CD8-positive, alpha-beta memory T cell (primary cell): ENCODE results near the gene FBRSL1. TPM values are rescaled to one million over a fixed set of nuclear protein-coding genes. Genes with fewer than 3 reads are reported as not detected.

ENCODE experiments used
- CTCF ChIA-PET: fragments of 350-600 bp; sonication (Branson Sonifier 250); formaldehyde crosslinking; loops from one replicate; lab custom pipeline; 2021; ENCODE audit warnings: antibody characterized with exemption; lab: Charles Lee
- POLR2A ChIA-PET: fragments of 350-600 bp; sonication (Branson Sonifier 250); formaldehyde crosslinking; loops from one replicate; lab custom pipeline; 2021; ENCODE audit warnings: antibody characterized with exemption; lab: Charles Lee
- DNase-seq, 5 donors: peaks; one replicate each; pipeline versions ENCODE4 v3.0.0 to v3.0.0-alpha.2; 2020 to 2022; ENCODE audit warnings: mixed read lengths in 1 of 5
- H3K27ac ChIP-seq: one replicate; pipeline ENCODE4 v1.7.0; 2013; ENCODE audit warnings: low read depth, mild to moderate bottlenecking, low read length, moderate library complexity
- H3K27me3 ChIP-seq: 2 replicates; pipeline ENCODE4 v1.7.0; 2013; ENCODE audit warnings: low read length, mild to moderate bottlenecking; ENCODE audit not compliant: insufficient read depth, poor library complexity, severe bottlenecking
- H3K36me3 ChIP-seq: 2 replicates; pipeline ENCODE4 v1.7.0; 2013; ENCODE audit warnings: mild to moderate bottlenecking, low read length, moderate library complexity; ENCODE audit not compliant: insufficient read depth
- H3K4me1 ChIP-seq: 2 replicates; pipeline ENCODE4 v1.7.0; 2013; ENCODE audit warnings: mild to moderate bottlenecking, low read length, moderate library complexity; ENCODE audit not compliant: insufficient read depth
- H3K4me3 ChIP-seq: 2 replicates; pipeline ENCODE4 v1.7.0; 2013; ENCODE audit warnings: mild to moderate bottlenecking, low read length
- H3K9me3 ChIP-seq: 2 replicates; pipeline ENCODE4 v1.7.0; 2013; ENCODE audit warnings: mild to moderate bottlenecking, low read length
- H3K27ac Mint-ChIP-seq, 8 donors: one replicate each; pipeline ENCODE4 v1.8.0; 2020 to 2021; ENCODE audit warnings: mixed read lengths in 8 of 8, mild to moderate bottlenecking in 6 of 8, inconsistent platforms in 3 of 8, moderate library complexity in 3 of 8
- H3K27me3 Mint-ChIP-seq, 2 donors: one replicate each; pipeline ENCODE4 v1.8.0; 2020 to 2021; ENCODE audit warnings: mixed read lengths in 2 of 2, mild to moderate bottlenecking in 1 of 2, moderate library complexity in 1 of 2
- H3K36me3 Mint-ChIP-seq, 3 donors: one replicate each; pipeline ENCODE4 v1.8.0; 2020 to 2021; ENCODE audit warnings: mixed read lengths in 3 of 3, inconsistent platforms in 1 of 3, mild to moderate bottlenecking in 1 of 3
- H3K4me1 Mint-ChIP-seq, 3 donors: one replicate each; pipeline ENCODE4 v1.8.0; 2020 to 2021; ENCODE audit warnings: mixed read lengths in 3 of 3, inconsistent platforms in 1 of 3, mild to moderate bottlenecking in 1 of 3
- H3K4me3 Mint-ChIP-seq, 7 donors: one replicate each; pipeline ENCODE4 v1.8.0; 2020 to 2021; ENCODE audit warnings: mixed read lengths in 7 of 7, mild to moderate bottlenecking in 6 of 7, moderate library complexity in 4 of 7, inconsistent platforms in 2 of 7
- H3K9me3 Mint-ChIP-seq, 5 donors: one replicate each; pipeline ENCODE4 v1.8.0; 2020 to 2022; ENCODE audit warnings: mixed read lengths in 5 of 5, mild to moderate bottlenecking in 3 of 5, moderate library complexity in 2 of 5, inconsistent platforms in 1 of 5
- polyA plus RNA-seq: library from polyadenylated mRNA; unstranded; fragments of 300-500 nt; fragmentation: Illumina TruSeq; gene quantifications from one replicate; pipeline ENCODE4 v1.2.3, GENCODE V29; 2021
- total RNA-seq, 2 experiments: library from RNA; stranded (reverse); gene quantifications; one replicate each; pipeline ENCODE4 v1.2.3, GENCODE V29; 2021

Gene FBRSL1
- total and polyA plus RNA-seq, 3 experiments from 2014 or later: 1.4 to 62.1 (median 58.1) TPM

- H3K4me3 ChIP-seq: no peak overlapping the region
- no peaks in the 10 kb centered on the region for H3K36me3 ChIP-seq
- H3K27me3 Mint-ChIP-seq: peaks cover 0 to 2% of the 10 kb centered on the region in 2 donors
- no peak overlapping the region for H3K4me3 Mint-ChIP-seq
- ChIA-PET POLR2A (no interaction called here), CTCF (no interaction called here)
- H3K9me3 Mint-ChIP-seq: no peaks in the 10 kb centered on the region
- H3K27ac ChIP-seq: no peak overlapping the region
- no peak for DNase-seq
- H3K27me3 ChIP-seq: no peaks in the 10 kb centered on the region
- H3K9me3 ChIP-seq: no peaks in the 10 kb centered on the region
- H3K4me1 ChIP-seq: no peaks in the 10 kb centered on the region
- H3K27ac Mint-ChIP-seq: peak overlapping the region in 2 of 8 donors; percentile 50 to 84
- H3K4me1 Mint-ChIP-seq: peaks cover 3 to 8% (median 6%) of the 10 kb centered on the region in 3 donors
- H3K36me3 Mint-ChIP-seq: peaks cover 0 to 5% (median 0%) of the 10 kb centered on the region in 3 donors
Measured at GRCh38 chr12:132455565-132455964, 34.4 kb upstream of the FBRSL1 start.

DNA sequence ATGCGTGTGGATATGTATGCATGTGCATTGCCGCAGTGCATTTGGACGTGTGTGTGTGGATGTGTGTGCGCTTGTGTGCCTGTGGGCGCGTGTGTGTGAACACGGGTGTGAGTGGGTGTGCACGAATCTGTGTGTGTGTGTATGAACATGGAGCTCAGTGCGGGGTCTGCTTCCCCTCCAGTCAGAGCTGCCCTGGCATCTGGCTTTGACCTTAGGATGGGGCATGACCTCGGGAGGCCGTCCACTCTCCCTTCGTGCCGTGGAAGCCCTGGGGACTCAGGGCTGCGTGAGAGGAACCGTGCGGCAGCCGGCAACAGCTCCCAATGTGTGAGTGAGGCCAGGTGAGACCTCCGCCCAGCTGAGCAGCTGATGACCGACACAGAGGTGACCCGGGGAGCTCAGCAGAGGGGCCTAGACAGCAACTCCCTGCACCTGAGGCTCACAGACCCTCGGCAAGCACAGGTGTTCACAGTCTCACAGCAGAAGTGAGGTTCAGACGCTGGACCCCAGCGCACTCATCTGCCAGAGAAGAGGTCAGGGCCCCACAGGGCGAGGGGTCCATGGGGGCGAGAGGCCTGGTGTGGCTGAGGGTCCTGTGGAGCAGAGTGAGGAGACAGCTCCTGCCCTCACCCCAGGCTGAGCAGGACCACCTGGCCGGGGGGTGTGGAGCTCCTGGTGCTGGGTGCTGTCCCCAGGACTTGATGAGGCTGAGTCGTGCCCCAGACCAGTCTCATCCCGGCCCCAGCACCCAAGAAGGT lies 33.6 kb upstream of the FBRSL1 start:
- H3K9me3 ChIP-seq: no peaks in the 10 kb centered on the region
- ChIA-PET CTCF (interaction anchor here (0.9 kb wide), 1 partner anchor 10 kb away, joined by 3 read pairs; no protein-coding TSS in a partner anchor), POLR2A (no interaction called here)
- no peaks in the 10 kb centered on the region for H3K36me3 ChIP-seq
- H3K27ac ChIP-seq: no peak overlapping the region
- Mint-ChIP-seq H3K27ac (no peak overlapping the region), H3K4me3 (no peak overlapping the region), H3K27me3 (peaks cover 0 to 2% of the 10 kb centered on the region in 2 donors), H3K4me1 (peaks cover 3 to 8% (median 6%) of the 10 kb centered on the region in 3 donors), H3K36me3 (peaks cover 0 to 5% (median 0%) of the 10 kb centered on the region in 3 donors), H3K9me3 (no peaks in the 10 kb centered on the region)
- H3K27me3 ChIP-seq: no peaks in the 10 kb centered on the region
- no peak for DNase-seq
- no peaks in the 10 kb centered on the region for H3K4me1 ChIP-seq
- no peak overlapping the region for H3K4me3 ChIP-seq

GRCh38 chr12:132456944-132457495 lies 32.9 kb upstream of the FBRSL1 start:
- peaks cover 3 to 8% (median 6%) of the 10 kb centered on the region in 3 donors for H3K4me1 Mint-ChIP-seq
- H3K27me3 Mint-ChIP-seq: peaks cover 0 to 2% of the 10 kb centered on the region in 2 donors
- H3K27ac ChIP-seq: no peak overlapping the region
- ChIA-PET CTCF (interaction anchor here (0.9 kb wide), 1 partner anchor 10 kb away, joined by 3 read pairs; no protein-coding TSS in a partner anchor), POLR2A (no interaction called here)
- H3K9me3 ChIP-seq: no peaks in the 10 kb centered on the region
- no peak overlapping the region for H3K4me3 ChIP-seq
- no peak for DNase-seq
- H3K4me3 Mint-ChIP-seq: no peak overlapping the region
- no peaks in the 10 kb centered on the region for H3K27me3 ChIP-seq
- H3K9me3 Mint-ChIP-seq: no peaks in the 10 kb centered on the region
- no peak overlapping the region for H3K27ac Mint-ChIP-seq
- no peaks in the 10 kb centered on the region for H3K36me3 ChIP-seq
- no peaks in the 10 kb centered on the region for H3K4me1 ChIP-seq
- H3K36me3 Mint-ChIP-seq: peaks cover 0 to 5% (median 0%) of the 10 kb centered on the region in 3 donors

GRCh38 chr12:132458441-132458840 lies 31.5 kb upstream of the FBRSL1 start:
- POLR2A ChIA-PET: no interaction called here
- no peak overlapping the region for H3K4me3 ChIP-seq
- Mint-ChIP-seq H3K4me1 (peaks cover 0 to 13% (median 8%) of the 10 kb centered on the region in 3 donors), H3K27ac (no peak overlapping the region), H3K9me3 (no peaks in the 10 kb centered on the region), H3K27me3 (no peaks in the 10 kb centered on the region), H3K36me3 (peaks cover 0 to 5% (median 0%) of the 10 kb centered on the region in 3 donors), H3K4me3 (no peak overlapping the region)
- no peak overlapping the region for H3K27ac ChIP-seq
- CTCF ChIA-PET: no interaction called here
- H3K27me3 ChIP-seq: no peaks in the 10 kb centered on the region
- no peaks in the 10 kb centered on the region for H3K4me1 ChIP-seq
- H3K9me3 ChIP-seq: no peaks in the 10 kb centered on the region
- H3K36me3 ChIP-seq: no peaks in the 10 kb centered on the region
- DNase-seq: no peak

- DNase-seq: no peak
- ChIA-PET POLR2A (no interaction called here), CTCF (no interaction called here)
- Histone ChIP-seq H3K4me1 (no peaks in the 10 kb centered on the region), H3K4me3 (no peak overlapping the region), H3K36me3 (no peaks in the 10 kb centered on the region), H3K27ac (no peak overlapping the region), H3K27me3 (no peaks in the 10 kb centered on the region), H3K9me3 (no peaks in the 10 kb centered on the region)
- peaks cover 0 to 13% (median 8%) of the 10 kb centered on the region in 3 donors for H3K4me1 Mint-ChIP-seq
- peaks cover 0 to 5% (median 0%) of the 10 kb centered on the region in 3 donors for H3K36me3 Mint-ChIP-seq
- H3K27ac Mint-ChIP-seq: no peak overlapping the region
- no peaks in the 10 kb centered on the region for H3K27me3 Mint-ChIP-seq
- H3K9me3 Mint-ChIP-seq: no peaks in the 10 kb centered on the region
- no peak overlapping the region for H3K4me3 Mint-ChIP-seq
Measured at GRCh38 chr12:132458846-132459641, 30.9 kb upstream of the FBRSL1 start.

GRCh38 chr12:132460571-132460970 lies 29.4 kb upstream of the FBRSL1 start:
- H3K4me1 Mint-ChIP-seq: peaks cover 0 to 7% (median 4%) of the 10 kb centered on the region in 3 donors
- CTCF ChIA-PET: interaction anchor here (0.8 to 1.2 kb wide), 3 partner anchors 13 to 66 kb away, joined by 3 to 4 read pairs (median 4); no protein-coding TSS in a partner anchor
- Histone ChIP-seq H3K4me3 (no peak overlapping the region), H3K27me3 (no peaks in the 10 kb centered on the region), H3K9me3 (no peaks in the 10 kb centered on the region), H3K27ac (no peak overlapping the region), H3K36me3 (no peaks in the 10 kb centered on the region), H3K4me1 (no peaks in the 10 kb centered on the region)
- POLR2A ChIA-PET: interaction anchor here (0.9 kb wide), 1 partner anchor 32 kb away, joined by 7 read pairs; no protein-coding TSS in a partner anchor
- H3K27me3 Mint-ChIP-seq: no peaks in the 10 kb centered on the region
- no peak for DNase-seq
- no peaks in the 10 kb centered on the region for H3K9me3 Mint-ChIP-seq
- no peak overlapping the region for H3K4me3 Mint-ChIP-seq
- H3K27ac Mint-ChIP-seq: no peak overlapping the region
- H3K36me3 Mint-ChIP-seq: peaks cover 0 to 3% (median 0%) of the 10 kb centered on the region in 3 donors

GRCh38 chr12:132461526-132461925 lies 28.4 kb upstream of the FBRSL1 start:
- ChIA-PET CTCF (interaction anchor here (1.2 to 1.3 kb wide), 3 partner anchors 62 to 65 kb away, joined by 4 read pairs; no protein-coding TSS in a partner anchor), POLR2A (no interaction called here)
- Histone ChIP-seq H3K4me1 (no peaks in the 10 kb centered on the region), H3K36me3 (no peaks in the 10 kb centered on the region), H3K4me3 (no peak overlapping the region), H3K27ac (no peak overlapping the region), H3K9me3 (no peaks in the 10 kb centered on the region), H3K27me3 (no peaks in the 10 kb centered on the region)
- Mint-ChIP-seq H3K27me3 (peaks cover 0 to 1% of the 10 kb centered on the region in 2 donors), H3K4me1 (peaks cover 0 to 7% (median 0%) of the 10 kb centered on the region in 3 donors), H3K36me3 (no peaks in the 10 kb centered on the region), H3K9me3 (peaks cover 0 to 2% (median 0%) of the 10 kb centered on the region in 5 donors), H3K4me3 (no peak overlapping the region), H3K27ac (no peak overlapping the region)
- DNase-seq: no peak
